Fibroblast of lung (primary cell): ENCODE results near the gene CPA4.

Source experiments
- CTCF ChIP-seq, 2 donors: IDR thresholded peaks in 1 of 2; conservative IDR thresholded peaks in 1 of 2; 1 replicate in 1 of 2; 2 replicates in 1 of 2; pipeline ENCODE4 v1.5.1; 2011 to 2012; ENCODE audit warnings: low read length in 2 of 2, control low read depth in 1 of 2, inconsistent platforms in 1 of 2, low read depth in 1 of 2, mild to moderate bottlenecking in 1 of 2
- EZH2 ChIP-seq: IDR thresholded peaks from 2 replicates; pipeline ENCODE4 v1.5.1; 2012; ENCODE audit warnings: low read length, control low read depth, mild to moderate bottlenecking; ENCODE audit errors: missing control alignments

GRCh38 chr7:130314305-130314704 is 21.3 kb downstream of the CPA4 start:
- TF ChIP-seq CTCF (conservative IDR thresholded peaks at IDR 0.05 in 1 of 2, IDR thresholded peaks at IDR 0.05 in 1 of 2; ENCODE audit: low read depth in 1 of 2, low read length in 2 of 2) (no peak), EZH2 (no peak)
